ENCODE data around the gene CBX8. TPM values are rescaled to one million over a fixed set of nuclear protein-coding genes. Genes with fewer than 3 reads are reported as not detected.

The CBX8 gene
- 4.6 to 8.3 TPM (median 6.1 TPM) in 3 replicates for total RNA-seq
- long read RNA-seq, transcript CBX8-201 (5 exons, 3,791 nt), result major isoform, 6 of 8 reads
- long read RNA-seq, partial matches to known transcripts, result 0 of 8 reads
- long read RNA-seq, other reads (novel, unspliced or antisense), result 2 of 8 reads

- H3K4me1 Mint-ChIP-seq (ENCODE audit: low read depth), result peaks cover 46% of the 10 kb centered on the region
These were observed at the start of gene CBX8 for GRCh38 chr17:79796763-79797491. CBX8 (minus strand) TSS chr17:79797077; CDS start chr17:79796998, 79 bp downstream.

GRCh38 chr17:79845601-79845949 is 48.7 kb upstream of the CBX8 start:
- H3K27me3 Mint-ChIP-seq (ENCODE audit: low read depth), result peaks cover 15% of the 10 kb centered on the region
- H3K27ac Mint-ChIP-seq (ENCODE audit: unreplicated experiment), result peak overlapping the region; percentile 17
- DNase-seq (ENCODE audit: low spot score), result no peak
- peaks cover 26% of the 10 kb centered on the region for H3K4me1 Mint-ChIP-seq (ENCODE audit: low read depth)
- no peak for TF ChIP-seq CTCF (IDR thresholded peaks at IDR 0.05)
- no peak overlapping the region for H3K4me3 Mint-ChIP-seq (ENCODE audit: unreplicated experiment)
- no peaks in the 10 kb centered on the region for H3K9me3 Mint-ChIP-seq (ENCODE audit: low read depth)
- H3K36me3 Mint-ChIP-seq (ENCODE audit: low read depth), result no peaks in the 10 kb centered on the region

More at GRCh38 chr17:79796763-79797491, at the start of gene CBX8:
- Mint-ChIP-seq H3K36me3 (ENCODE audit: low read depth) (peaks cover 1% of the 10 kb centered on the region), H3K27me3 (ENCODE audit: low read depth) (peaks cover 27% of the 10 kb centered on the region), H3K9me3 (ENCODE audit: low read depth) (no peaks in the 10 kb centered on the region), H3K27ac (ENCODE audit: unreplicated experiment) (peak within 1 kb of the TSS; percentile 94), H3K4me3 (ENCODE audit: unreplicated experiment) (peak within 1 kb of the TSS; percentile 79)
- TF ChIP-seq CTCF (IDR thresholded peaks at IDR 0.05), result peak; percentile 66
- DNase-seq (ENCODE audit: low spot score), result peak; percentile 100

GRCh38 chr17:79844869-79845600 is 48.2 kb upstream of the CBX8 start:
- no peaks in the 10 kb centered on the region for H3K36me3 Mint-ChIP-seq (ENCODE audit: low read depth)
- peaks cover 15% of the 10 kb centered on the region for H3K27me3 Mint-ChIP-seq (ENCODE audit: low read depth)
- peak overlapping the region; percentile 36 for H3K27ac Mint-ChIP-seq (ENCODE audit: unreplicated experiment)
- no peaks in the 10 kb centered on the region for H3K9me3 Mint-ChIP-seq (ENCODE audit: low read depth)
- DNase-seq (ENCODE audit: low spot score), result no peak
- peak; percentile 86 for TF ChIP-seq CTCF (IDR thresholded peaks at IDR 0.05)
- H3K4me1 Mint-ChIP-seq (ENCODE audit: low read depth), result peaks cover 26% of the 10 kb centered on the region
- H3K4me3 Mint-ChIP-seq (ENCODE audit: unreplicated experiment), result peak overlapping the region; percentile 31

- no peak for TF ChIP-seq CTCF (IDR thresholded peaks at IDR 0.05)
These were observed 47.2 kb upstream of the CBX8 start for GRCh38 chr17:79843816-79844800.

More at GRCh38 chr17:79843816-79844800, 47.2 kb upstream of the CBX8 start:
- no peak for DNase-seq (ENCODE audit: low spot score)
- Mint-ChIP-seq H3K27ac (ENCODE audit: unreplicated experiment) (peak overlapping the region; percentile 27), H3K4me3 (ENCODE audit: unreplicated experiment) (peak overlapping the region; percentile 73), H3K9me3 (ENCODE audit: low read depth) (no peaks in the 10 kb centered on the region), H3K27me3 (ENCODE audit: low read depth) (peaks cover 17% of the 10 kb centered on the region), H3K4me1 (ENCODE audit: low read depth) (peaks cover 28% of the 10 kb centered on the region), H3K36me3 (ENCODE audit: low read depth) (no peaks in the 10 kb centered on the region)
